GM12891 (cell line): ENCODE data around the gene RAD50.
"Not testable (repeated sequence)": the region's sequence is repeated elsewhere in the genome, so short reads cannot be mapped to it uniquely, and the experiment has no call there.

Experiments
- POLR2AphosphoS5 ChIP-seq: IDR thresholded peaks from 2 replicates; pipeline ENCODE4 v1.6.1; 2011; ENCODE audit warnings: low read depth, low read length, control low read depth
- TAF1 ChIP-seq: IDR thresholded peaks from 2 replicates; pipeline ENCODE4 v1.6.1; 2011; ENCODE audit warnings: low read depth, low read length, control low read depth

- not testable (repeated sequence) for TF ChIP-seq TAF1, POLR2AphosphoS5
Observed at GRCh38 chr5:132524877-132525276, 31.9 kb upstream of the RAD50 start.
